ENCODE data around the gene PATZ1. TPM values are rescaled to one million over a fixed set of nuclear protein-coding genes. Genes with fewer than 3 reads are reported as not detected.

PATZ1 gene
- total and polyA plus RNA-seq, 2 donors (not counting 3 experiments of a cell fraction or from before 2014, with no cell fraction given), result 19.7 to 23.7 TPM

- TF ChIP-seq EZH2 (IDR thresholded peaks at IDR 0.05; ENCODE audit: borderline replicate concordance, low read depth, low read length, severe bottlenecking) (no peak), POLR2A (IDR thresholded peaks at IDR 0.05; ENCODE audit: low read depth, low read length) (no peak), CTCF (IDR thresholded peaks at IDR 0.05; ENCODE audit: extremely low read depth in 1 of 2, insufficient read depth in 1 of 2, low read depth in 1 of 2, low read length in 2 of 2) (no peak), JUN (IDR thresholded peaks at IDR 0.05; ENCODE audit: borderline replicate concordance, insufficient read depth, insufficient read length, low read depth) (no peak), MAX (IDR thresholded peaks at IDR 0.05; ENCODE audit: insufficient read depth, insufficient read length) (no peak), FOS (IDR thresholded peaks at IDR 0.05; ENCODE audit: borderline replicate concordance, insufficient read depth, low read length) (no peak)
- H3K36me3 ChIP-seq (ENCODE audit: control insufficient read depth in 2 of 2, extremely low read depth in 1 of 2, insufficient read depth in 2 of 2, low read length in 2 of 2), result peaks cover 7 to 13% of the 10 kb centered on the region in 2 experiments
- no peaks in the 10 kb centered on the region for H3K9me1 ChIP-seq (replicated peaks; ENCODE audit: control insufficient read depth, extremely low read depth, insufficient read depth, low read length)
- FAIRE-seq (no peak), DNase-seq (ENCODE audit: low read depth, low spot score) (no peak)
- no peaks in the 10 kb centered on the region for H4K20me1 ChIP-seq (replicated peaks; ENCODE audit: control insufficient read depth, extremely low read depth, insufficient read depth, low read length)
- no peaks in the 10 kb centered on the region for H3K27me3 ChIP-seq (ENCODE audit: control insufficient read depth in 2 of 2, insufficient read depth in 2 of 2, low read length in 2 of 2)
- H3K4me2 ChIP-seq (ENCODE audit: insufficient read depth, low read length), result no peak overlapping the region
- BruUV-seq (replicated peaks), result no TSS peak
- H3K9ac ChIP-seq (replicated peaks; ENCODE audit: extremely low read depth, insufficient read depth, low read length), result no peak overlapping the region
- ChIA-PET POLR2A (no interaction called here), CTCF (interaction anchor here (0.5 to 2.4 kb wide), 2 partner anchors 27 to 488 kb away, joined by 3 to 8 read pairs; no protein-coding TSS in a partner anchor)
- H3K27ac ChIP-seq (ENCODE audit: insufficient read depth, low read depth, low read length), result no peak overlapping the region
- H3K9me3 ChIP-seq (replicated peaks; ENCODE audit: control insufficient read depth, insufficient read depth, low read length), result no peaks in the 10 kb centered on the region
- H3K4me3 ChIP-seq (replicated peaks in 1 of 3; ENCODE audit: insufficient read depth in 1 of 3, low read depth in 1 of 3, low read length in 3 of 3), result no peak overlapping the region
- dilution Hi-C loops (cut with MboI; ENCODE audit: extremely low pct_ligation_motif_present, low sequenced_read_pairs) (no loop called here), intact Hi-C loops (cut with micrococcal nuclease) (no loop called here)
- peaks cover 27% of the 10 kb centered on the region for H3K4me1 ChIP-seq (ENCODE audit: control insufficient read depth, extremely low read depth, insufficient read depth, low read length)
- no peak overlapping the region for H2AFZ ChIP-seq (ENCODE audit: low read depth, low read length)
- peaks cover 16% of the 10 kb centered on the region for H3K79me2 ChIP-seq (ENCODE audit: control insufficient read depth, insufficient read depth, low read length)
Measured at GRCh38 chr22:31340360-31340759, 5.8 kb downstream of the PATZ1 start.
